Testis (tissue), 2 donors: ENCODE data around the gene TCF7L1.
"Not testable (repeated sequence)": the region's sequence is repeated elsewhere in the genome, so short reads cannot be mapped to it uniquely, and the experiment has no call there.

Experiments used
- CTCF ChIP-seq, 3 experiments: fragments of 450-650 bp in 2 of 3; fragments of 200-600 bp in 1 of 3; sonication (generic) in 1 of 3; IDR thresholded peaks; one replicate each; pipeline ENCODE4 v1.5.1; 2016 to 2019; ENCODE audit warnings: antibody characterized with exemption in 3 of 3, mild to moderate bottlenecking in 2 of 3, moderate library complexity in 1 of 3
- POLR2A ChIP-seq: fragments of 450-650 bp; IDR thresholded peaks from one replicate; pipeline ENCODE4 v1.6.1; 2017; ENCODE audit warnings: antibody characterized with exemption, mild to moderate bottlenecking, moderate library complexity

- not testable (repeated sequence) for TF ChIP-seq CTCF (IDR thresholded peaks at IDR 0.05); POLR2A
Observed at GRCh38 chr2:85211606-85212005, 78.4 kb downstream of the TCF7L1 start.
